SH-SY5Y (cell line): ENCODE data around the gene ACTR2.

ENCODE experiments used
- GATA2 ChIP-seq: IDR thresholded peaks from 2 replicates; pipeline ENCODE4 v1.6.1; 2011; ENCODE audit warnings: mild to moderate bottlenecking, low read depth, low read length
- GATA3 ChIP-seq: IDR thresholded peaks from 2 replicates; pipeline ENCODE4 v1.6.1; 2011; ENCODE audit warnings: low read depth, mild to moderate bottlenecking, low read length, moderate library complexity

ACTR2 gene

DNA sequence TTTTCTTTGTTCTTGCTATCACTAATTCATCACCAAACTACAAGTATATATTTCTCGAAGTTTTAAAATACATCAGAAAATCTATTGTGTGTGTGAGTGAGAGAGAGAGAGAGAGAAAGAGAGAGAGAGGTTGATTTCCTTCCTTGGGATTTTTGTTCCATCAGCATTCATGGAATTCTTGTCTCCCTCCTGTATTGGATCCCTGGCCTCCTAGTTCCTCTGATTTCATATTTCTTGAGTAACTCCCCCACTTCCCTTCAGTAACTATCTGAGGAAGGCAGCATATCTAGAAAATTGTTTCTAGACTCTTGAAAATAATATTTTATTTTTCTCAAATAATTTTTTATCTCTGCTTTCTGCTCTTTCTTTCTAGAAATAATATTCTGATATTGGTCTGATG lies 13.3 kb upstream of the ACTR2 start:
- no peak for TF ChIP-seq GATA2
- no peak for TF ChIP-seq GATA3

DNA sequence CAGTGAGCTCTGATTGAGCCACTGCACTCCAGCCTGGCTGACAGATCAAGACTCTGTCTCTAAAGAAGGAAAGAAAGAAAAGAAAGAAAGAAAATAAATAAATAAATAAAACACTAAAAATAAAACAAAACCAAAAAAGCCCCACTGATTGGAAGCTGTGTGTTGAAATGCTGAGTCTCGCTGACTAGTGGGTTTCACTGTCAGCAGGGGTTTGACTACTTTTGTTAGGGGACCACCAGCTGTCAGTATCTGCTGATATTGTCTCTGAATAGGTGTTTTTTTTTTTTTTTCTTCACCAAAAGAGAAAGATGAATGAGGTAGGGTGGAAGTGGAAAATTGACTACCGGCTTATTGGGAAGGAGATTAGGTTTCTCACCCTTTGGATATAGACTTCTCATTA lies 12.8 kb upstream of the ACTR2 start:
- TF ChIP-seq GATA2 (no peak), GATA3 (no peak)

DNA sequence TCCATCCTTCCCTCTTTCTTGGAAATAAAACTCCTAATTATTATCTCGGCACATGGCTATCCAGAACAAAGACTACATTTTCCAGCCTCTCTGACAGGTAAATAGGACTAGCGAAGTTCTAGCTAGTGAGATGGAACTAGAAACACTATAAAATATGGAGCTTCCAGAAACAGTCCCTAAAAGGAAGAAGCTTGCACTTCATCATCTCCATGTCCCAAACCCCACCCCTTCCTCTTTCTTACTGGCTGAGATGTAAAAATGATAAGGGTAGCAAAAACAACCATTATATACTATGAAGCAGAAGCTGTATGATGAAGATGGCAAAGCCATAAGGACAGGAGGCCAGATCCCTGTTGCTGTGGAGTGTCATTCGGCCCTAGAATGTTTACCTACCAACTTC lies 11.7 kb upstream of the ACTR2 start:
- TF ChIP-seq GATA3 (no peak), GATA2 (no peak)

DNA sequence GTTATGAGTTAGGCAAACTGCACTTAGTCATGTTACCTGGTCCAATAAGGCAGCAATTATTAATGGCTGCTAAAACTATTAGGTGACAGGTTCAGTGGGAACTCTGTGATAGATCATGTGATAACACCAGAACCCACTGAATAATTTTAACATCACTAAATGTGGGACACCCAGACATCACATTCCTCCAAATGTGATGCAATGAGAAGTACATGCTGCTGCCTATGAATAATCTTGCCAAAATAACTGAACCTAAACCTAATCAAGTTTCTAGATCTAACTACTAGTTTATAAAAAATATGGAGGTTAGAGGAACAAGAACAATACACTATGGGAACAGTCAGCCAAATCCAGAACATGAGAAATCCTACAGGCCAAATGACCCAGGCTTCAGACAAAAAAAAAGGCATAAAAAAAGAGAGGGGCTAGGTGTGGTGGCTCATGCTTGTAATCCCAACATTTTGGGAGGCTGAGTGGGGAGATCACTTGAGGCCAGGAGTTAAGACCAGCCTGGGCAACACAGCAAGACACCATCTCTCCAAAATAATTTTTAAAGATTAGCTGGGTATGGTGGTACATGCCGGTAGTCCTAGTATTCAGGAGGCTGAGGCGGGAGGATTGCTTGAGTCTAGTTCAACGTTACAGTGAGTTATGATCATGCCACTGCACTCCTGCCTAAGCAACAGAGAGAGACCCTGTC lies 7.0 kb upstream of the ACTR2 start:
- TF ChIP-seq GATA2 = no peak
- no peak for TF ChIP-seq GATA3

DNA sequence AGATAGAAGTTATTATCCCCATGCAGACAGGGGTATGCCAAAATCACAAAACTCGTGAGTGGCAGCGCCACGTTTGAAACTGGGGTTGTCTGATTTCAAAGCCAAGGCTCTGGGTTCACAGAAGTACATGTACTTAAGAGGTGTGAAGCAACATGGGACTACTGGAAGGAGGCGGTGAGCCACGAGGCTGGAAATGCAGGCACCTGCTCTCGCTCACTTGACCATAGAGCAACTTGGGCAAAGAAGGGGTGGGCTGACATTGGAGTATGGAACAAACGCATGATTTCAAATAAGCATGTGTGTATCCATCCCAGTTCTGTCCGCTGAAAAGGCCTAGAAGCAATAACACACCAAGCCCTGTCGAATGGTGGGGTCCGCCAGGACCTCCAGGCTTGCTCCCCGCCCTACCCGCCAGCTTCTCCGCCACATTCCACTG lies 593 bp upstream of the ACTR2 start:
- no peak for TF ChIP-seq GATA2
- TF ChIP-seq GATA3 = no peak

DNA sequence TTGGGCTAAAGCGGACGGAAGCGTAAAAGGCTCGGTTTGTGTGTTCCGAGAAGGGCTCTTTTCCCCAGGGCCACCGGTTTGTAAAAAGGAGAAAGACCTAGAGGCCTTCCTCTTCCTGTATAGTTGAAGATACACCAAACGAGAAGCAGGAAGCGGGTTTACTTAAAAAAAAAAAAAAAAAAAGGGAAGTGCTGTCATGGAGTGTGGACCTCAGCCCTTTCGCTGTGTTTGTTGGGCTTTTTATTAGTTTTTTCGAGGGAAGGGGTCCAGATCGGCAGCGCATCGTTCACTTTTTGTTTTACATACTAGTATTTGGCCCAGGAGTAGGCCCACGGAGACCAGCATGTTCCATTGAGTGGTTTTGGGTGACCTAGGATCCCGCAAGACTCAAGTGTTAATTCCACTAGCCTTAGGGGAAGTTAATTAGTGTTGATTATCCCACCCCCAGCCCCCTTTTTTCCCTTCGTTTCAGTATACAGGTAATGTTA lies 676 bp downstream of the ACTR2 start:
- TF ChIP-seq GATA3 (no peak), GATA2 (no peak)

DNA sequence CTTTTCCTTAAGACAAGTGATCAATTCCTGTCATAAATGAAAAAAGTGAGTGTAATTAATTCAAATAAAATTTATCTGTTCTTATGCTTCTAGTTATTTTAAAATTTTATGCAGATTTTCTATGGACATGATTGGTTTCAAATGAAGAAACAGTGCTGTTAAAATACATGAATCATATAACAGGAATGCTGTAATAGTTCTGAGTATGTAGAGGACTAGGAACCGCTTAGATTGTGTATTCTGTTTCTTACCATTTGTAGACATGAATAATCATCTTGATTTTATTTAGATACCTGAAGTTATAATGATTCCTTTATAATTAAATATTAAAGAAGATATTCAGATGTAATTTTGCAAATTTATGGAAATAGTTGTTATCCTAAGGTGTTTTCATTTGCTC lies 3.5 kb downstream of the ACTR2 start:
- TF ChIP-seq GATA2 (no peak), GATA3 (no peak)

DNA sequence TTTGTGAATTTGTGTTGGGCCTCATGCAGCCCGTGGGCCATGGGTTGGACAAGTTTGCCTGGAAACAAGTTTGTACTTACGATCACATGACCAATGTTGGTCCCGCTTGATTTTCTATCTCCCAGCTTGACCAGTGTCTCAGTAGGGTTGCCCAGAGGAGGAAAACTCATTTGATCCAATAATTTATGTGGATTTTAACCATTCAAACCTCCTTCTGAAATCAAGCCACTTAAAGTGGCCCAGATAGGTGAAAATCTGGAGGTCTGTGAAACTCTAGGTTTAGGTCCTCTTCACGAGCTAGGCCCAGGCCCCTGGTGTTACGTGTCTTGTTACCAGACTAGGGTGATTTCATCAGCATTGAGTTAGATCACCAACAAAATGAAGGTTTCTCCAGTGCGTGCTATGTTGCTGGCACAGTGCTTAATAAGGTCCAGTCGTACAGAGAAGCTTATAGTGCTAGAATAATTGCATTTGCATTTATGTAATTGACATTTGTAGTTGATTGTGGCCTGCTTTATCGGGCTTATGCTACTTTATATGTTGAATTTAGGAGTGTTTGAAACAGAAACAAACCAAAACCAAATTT lies 4.4 kb downstream of the ACTR2 start:
- TF ChIP-seq GATA2 = no peak
- no peak for TF ChIP-seq GATA3

DNA sequence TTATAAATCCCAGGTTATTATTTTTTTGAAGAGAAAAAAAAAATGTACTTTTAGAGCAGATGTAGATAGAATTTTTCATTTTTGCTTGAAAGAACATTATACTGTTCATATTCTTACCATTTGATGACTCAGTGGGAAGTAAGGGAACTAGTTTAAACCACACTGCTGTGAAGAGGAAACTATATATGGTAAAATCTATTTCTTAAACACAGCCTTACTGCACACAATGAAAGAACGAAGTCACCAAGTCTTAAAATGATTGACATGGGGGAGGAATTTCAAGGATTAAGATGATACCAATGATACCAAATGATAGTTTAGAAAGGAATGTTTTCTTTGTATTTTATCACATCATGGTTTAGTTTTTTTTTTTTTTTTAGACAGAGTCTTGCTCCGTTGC lies 5.0 kb downstream of the ACTR2 start:
- TF ChIP-seq GATA2 = no peak

DNA sequence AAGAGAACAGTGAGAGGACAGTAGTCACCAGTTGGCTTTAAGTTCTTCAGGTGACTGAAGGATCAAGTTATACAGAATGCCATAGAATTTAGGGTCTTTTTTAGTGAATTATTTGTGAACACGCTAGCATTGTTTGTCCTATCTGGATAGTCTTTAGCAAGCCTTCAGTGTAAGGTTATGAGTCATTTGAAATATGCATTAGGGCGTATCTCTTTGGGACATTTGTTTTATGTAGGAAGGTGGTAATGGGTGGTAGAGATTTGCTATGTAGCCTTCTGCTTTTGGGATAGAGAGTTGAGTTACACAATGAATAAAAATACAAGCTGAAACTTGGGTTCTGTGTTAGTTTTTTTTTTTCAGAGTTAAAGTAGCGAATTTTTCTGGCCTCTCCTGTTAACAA lies 13.0 kb downstream of the ACTR2 start:
- no peak for TF ChIP-seq GATA2
- no peak for TF ChIP-seq GATA3

DNA sequence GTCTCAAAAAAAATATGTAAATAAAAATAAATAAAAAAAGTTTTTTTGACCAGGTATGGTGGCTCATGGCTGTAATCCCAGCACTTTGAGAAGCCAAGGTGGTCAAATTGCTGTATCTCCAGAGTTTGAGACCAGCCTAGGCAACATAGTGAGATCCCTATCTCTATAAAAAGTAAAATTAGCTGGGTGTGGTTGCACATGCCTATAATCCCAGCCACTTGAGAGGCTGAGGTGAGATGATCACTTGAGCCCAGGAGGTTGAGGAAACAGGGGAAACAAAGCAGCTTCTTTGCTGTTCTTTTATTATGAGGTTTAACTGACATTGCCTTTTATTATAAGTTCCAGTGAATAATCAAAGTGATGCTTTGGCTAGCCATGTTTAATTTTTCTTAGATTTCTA lies 25.0 kb downstream of the ACTR2 start:
- TF ChIP-seq GATA3 (no peak), GATA2 (no peak)

DNA sequence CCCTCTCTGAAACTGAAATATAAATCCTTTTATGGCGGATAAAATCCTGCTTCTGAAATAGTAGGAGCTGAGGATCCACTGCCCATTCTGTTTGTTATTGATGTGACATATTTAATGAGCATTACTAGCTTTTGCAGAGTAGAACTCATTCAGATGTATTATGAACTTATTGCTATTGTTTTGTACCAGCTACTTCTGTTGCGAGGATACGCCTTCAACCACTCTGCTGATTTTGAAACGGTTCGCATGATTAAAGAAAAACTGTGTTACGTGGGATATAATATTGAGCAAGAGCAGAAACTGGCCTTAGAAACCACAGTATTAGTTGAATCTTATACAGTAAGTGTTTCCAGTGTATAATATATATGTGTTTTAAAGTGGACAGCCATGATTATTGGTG lies 27.7 kb downstream of the ACTR2 start:
- no peak for TF ChIP-seq GATA3
- TF ChIP-seq GATA2 = no peak

DNA sequence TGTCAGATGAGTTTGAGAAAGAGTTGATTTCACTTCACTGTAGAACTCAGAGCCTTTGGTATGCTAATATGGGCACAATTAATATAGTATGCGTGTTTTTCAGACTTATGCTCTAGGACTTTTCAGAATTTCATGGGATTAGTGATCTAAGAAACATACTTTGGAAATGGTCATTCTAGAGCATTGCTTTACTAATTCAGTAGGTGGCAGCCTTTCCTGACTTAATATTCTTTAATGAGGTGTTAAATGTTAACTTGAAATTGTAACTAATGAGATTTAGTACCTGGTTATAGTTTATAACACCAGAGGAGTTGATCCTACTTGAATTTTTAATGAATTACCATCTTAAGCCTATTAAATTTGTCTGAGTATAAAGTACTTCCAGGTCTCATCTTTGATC lies 28.4 kb downstream of the ACTR2 start:
- TF ChIP-seq GATA3 = no peak
- TF ChIP-seq GATA2 = no peak

DNA sequence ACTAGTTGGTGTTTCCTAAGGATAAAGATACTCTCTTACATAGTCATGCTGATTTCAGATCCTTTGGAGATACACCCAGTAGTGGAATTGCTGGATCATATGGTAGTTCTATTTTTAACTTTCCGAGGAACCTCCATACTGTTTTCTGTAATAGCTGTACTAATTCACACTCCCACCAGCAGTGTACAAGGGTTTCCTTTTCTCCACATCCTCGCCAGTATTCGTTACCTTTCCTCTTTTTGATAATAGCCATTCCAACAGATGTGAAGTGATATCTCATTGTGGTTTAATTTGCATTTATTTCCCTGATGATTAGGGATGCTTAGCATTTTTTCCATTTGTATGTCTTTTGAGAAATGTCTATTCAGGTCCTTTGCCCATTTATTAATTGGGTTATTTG lies 34.0 kb downstream of the ACTR2 start:
- no peak for TF ChIP-seq GATA2

DNA sequence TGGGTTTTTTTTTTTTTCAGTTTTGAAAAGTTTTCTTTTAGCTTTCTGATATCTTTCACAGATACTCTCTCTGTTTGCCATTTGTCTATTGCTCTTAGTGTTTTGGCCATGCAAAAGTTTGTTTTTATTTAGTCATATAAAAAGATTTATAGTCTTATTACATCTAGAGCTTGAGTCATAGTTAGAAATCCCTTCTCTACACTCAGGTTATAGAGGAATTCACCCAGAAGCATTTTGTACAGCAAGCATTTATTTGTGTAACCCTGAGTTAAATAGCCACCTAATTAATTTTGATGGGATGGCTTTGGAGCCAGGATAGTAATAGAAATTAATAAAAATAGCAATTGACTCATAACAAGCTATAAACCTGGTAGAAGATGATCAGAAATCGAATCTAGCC lies 35.6 kb downstream of the ACTR2 start:
- no peak for TF ChIP-seq GATA3
- TF ChIP-seq GATA2 = no peak

DNA sequence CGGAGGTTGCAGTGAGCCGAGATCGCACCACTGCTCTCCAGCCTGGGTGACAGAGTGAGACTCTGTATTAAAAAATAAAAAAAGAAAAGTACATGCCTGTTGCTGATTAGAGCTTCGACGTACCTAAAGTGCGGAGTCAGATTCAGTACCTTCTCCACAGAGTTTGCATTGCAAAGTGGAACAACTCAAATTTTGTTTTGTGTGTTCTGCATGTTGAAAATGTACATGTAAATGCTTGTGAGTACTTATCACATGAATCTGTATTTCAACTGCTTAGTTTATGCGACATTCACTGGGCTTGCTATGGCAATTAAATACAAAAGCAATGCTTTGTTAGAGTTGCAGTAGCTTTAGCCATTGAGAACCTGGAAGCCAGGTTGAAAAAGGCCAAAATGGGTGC lies 36.4 kb downstream of the ACTR2 start:
- TF ChIP-seq GATA2 = no peak
- TF ChIP-seq GATA3 = no peak

DNA sequence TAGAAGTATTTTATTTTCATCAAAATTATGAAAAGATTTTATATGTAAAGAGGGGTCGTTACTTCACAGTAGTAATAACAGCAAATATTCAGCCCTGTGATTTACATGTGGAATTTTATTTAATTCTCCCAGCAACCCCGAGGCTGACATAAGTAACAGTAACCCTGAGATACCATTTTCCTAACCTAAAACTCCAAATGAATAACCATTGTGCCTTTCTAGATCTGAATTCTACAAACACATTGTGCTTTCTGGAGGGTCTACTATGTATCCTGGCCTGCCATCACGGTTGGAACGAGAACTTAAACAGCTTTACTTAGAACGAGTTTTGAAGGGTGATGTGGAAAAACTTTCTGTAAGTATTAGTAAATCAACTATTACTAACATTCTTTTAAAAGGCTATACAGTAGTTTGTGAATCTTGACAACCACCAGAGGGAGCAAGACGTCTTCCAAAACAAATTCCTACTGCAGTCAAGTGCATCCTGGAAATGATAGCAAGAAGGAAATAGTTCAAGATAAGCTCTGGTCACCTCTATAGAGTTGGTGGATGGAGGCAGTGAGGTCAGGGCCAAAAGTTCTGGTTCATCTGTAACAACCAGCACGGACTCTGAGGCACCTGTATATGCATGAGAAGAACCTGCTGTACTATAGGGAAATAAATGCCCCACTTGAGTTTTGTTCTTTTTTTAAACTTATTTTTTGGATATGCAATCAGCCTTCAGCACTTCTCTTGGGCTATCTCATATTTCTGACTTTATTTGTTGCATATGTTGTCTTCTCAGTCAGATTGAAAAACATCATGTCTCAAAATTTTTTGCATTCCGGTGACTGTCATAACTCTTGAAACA lies 37.4 kb downstream of the ACTR2 start:
- TF ChIP-seq GATA2 (no peak), GATA3 (no peak)
